HK-2 (cell line): Measurements from ENCODE around the gene PKN2.

ENCODE experiments used
- DNase-seq: peaks from one replicate; pipeline ENCODE4 v3.0.0-alpha.2; 2018; ENCODE audit not compliant: unreplicated experiment

PKN2 gene

GRCh38 chr1:88683541-88684481, at the start of gene PKN2:
TSS of gene PKN2 (plus strand) at chr1:88684273. CDS start at chr1:88684581, 308 bp downstream.
- DNase-seq, result peak; percentile 97

GRCh38 chr1:88634538-88634937, 49.5 kb upstream of the PKN2 start:
- DNase-seq, result no peak

GRCh38 chr1:88640060-88640459, 44.0 kb upstream of the PKN2 start:
- no peak for DNase-seq

GRCh38 chr1:88645886-88646285, 38.2 kb upstream of the PKN2 start:
- no peak for DNase-seq

- DNase-seq, result no peak
These were observed 37.4 kb upstream of the PKN2 start for GRCh38 chr1:88646476-88647248.

GRCh38 chr1:88647249-88647645, 36.8 kb upstream of the PKN2 start:
- DNase-seq, result no peak

GRCh38 chr1:88647749-88648415, 36.2 kb upstream of the PKN2 start:
- no peak for DNase-seq

GRCh38 chr1:88648706-88649105, 35.4 kb upstream of the PKN2 start:
- no peak for DNase-seq

- no peak for DNase-seq
These were observed 34.1 kb upstream of the PKN2 start for GRCh38 chr1:88649932-88650331.

- peak; percentile 13 for DNase-seq
These were observed 33.2 kb upstream of the PKN2 start for GRCh38 chr1:88650676-88651418.

GRCh38 chr1:88655140-88655539, 28.9 kb upstream of the PKN2 start:
- DNase-seq, result no peak

GRCh38 chr1:88655685-88656299, 28.3 kb upstream of the PKN2 start:
- no peak for DNase-seq

- DNase-seq, result no peak
These were observed 25.7 kb upstream of the PKN2 start for GRCh38 chr1:88658419-88658818.

- no peak for DNase-seq
These were observed 24.5 kb upstream of the PKN2 start for GRCh38 chr1:88659552-88659951.

GRCh38 chr1:88661188-88661587, 22.9 kb upstream of the PKN2 start:
- DNase-seq, result no peak

GRCh38 chr1:88661951-88662699, 21.9 kb upstream of the PKN2 start:
- no peak for DNase-seq

GRCh38 chr1:88662723-88663122, 21.4 kb upstream of the PKN2 start:
- DNase-seq, result no peak

GRCh38 chr1:88668405-88668804, 15.7 kb upstream of the PKN2 start:
- DNase-seq, result no peak

GRCh38 chr1:88670462-88670861, 13.6 kb upstream of the PKN2 start:
- no peak for DNase-seq

- no peak for DNase-seq
These were observed 10.6 kb upstream of the PKN2 start for GRCh38 chr1:88673446-88673845.
